Dendritic cell treated with granulocyte-macrophage colony-stimulating factor and Interleukin-4, amounts not matched to agents 40 ng/mL and 50 ng/mL, for 4 days (primary cell): ENCODE results near the gene MACROD2.

Experiments
- H3K27ac Mint-ChIP-seq: one replicate; pipeline ENCODE4 v1.8.0; 2022; ENCODE audit warnings: mild to moderate bottlenecking, mixed read lengths
- H3K27me3 Mint-ChIP-seq: one replicate; pipeline ENCODE4 v1.8.0; 2022; ENCODE audit warnings: mild to moderate bottlenecking, mixed read lengths
- H3K36me3 Mint-ChIP-seq: one replicate; pipeline ENCODE4 v1.8.0; 2022; ENCODE audit warnings: low read depth, mixed read lengths
- H3K4me1 Mint-ChIP-seq: one replicate; pipeline ENCODE4 v1.8.0; 2022; ENCODE audit warnings: low read depth, mixed read lengths
- H3K4me3 Mint-ChIP-seq: one replicate; pipeline ENCODE4 v1.8.0; 2022; ENCODE audit warnings: mild to moderate bottlenecking, moderate library complexity, mixed read lengths
- H3K9me3 Mint-ChIP-seq: one replicate; pipeline ENCODE4 v1.8.0; 2022; ENCODE audit warnings: mixed read lengths
- intact Hi-C: fragments of 100-400 bp; cut with micrococcal nuclease; formaldehyde crosslinking; loops from one replicate; pipeline ENCODE4 v1.15.0; 2022

MACROD2 gene

GRCh38 chr20:14889496-14890255 lies 894.4 kb downstream of the MACROD2 start:
- intact Hi-C loops, result no loop called here
- Mint-ChIP-seq H3K9me3 (peaks cover 40% of the 10 kb centered on the region), H3K27me3 (no peaks in the 10 kb centered on the region)

GRCh38 chr20:14890713-14891112 lies 895.4 kb downstream of the MACROD2 start:
- no peaks in the 10 kb centered on the region for H3K27me3 Mint-ChIP-seq
- no peaks in the 10 kb centered on the region for H3K4me1 Mint-ChIP-seq
- intact Hi-C loops, result no loop called here
- H3K36me3 Mint-ChIP-seq, result no peaks in the 10 kb centered on the region
- peaks cover 42% of the 10 kb centered on the region for H3K9me3 Mint-ChIP-seq
- no peak overlapping the region for H3K27ac Mint-ChIP-seq
- H3K4me3 Mint-ChIP-seq, result no peak overlapping the region

More at GRCh38 chr20:14889496-14890255, 894.4 kb downstream of the MACROD2 start:
- no peak overlapping the region for H3K27ac Mint-ChIP-seq
- no peak overlapping the region for H3K4me3 Mint-ChIP-seq
- no peaks in the 10 kb centered on the region for H3K36me3 Mint-ChIP-seq
- no peaks in the 10 kb centered on the region for H3K4me1 Mint-ChIP-seq

DNA sequence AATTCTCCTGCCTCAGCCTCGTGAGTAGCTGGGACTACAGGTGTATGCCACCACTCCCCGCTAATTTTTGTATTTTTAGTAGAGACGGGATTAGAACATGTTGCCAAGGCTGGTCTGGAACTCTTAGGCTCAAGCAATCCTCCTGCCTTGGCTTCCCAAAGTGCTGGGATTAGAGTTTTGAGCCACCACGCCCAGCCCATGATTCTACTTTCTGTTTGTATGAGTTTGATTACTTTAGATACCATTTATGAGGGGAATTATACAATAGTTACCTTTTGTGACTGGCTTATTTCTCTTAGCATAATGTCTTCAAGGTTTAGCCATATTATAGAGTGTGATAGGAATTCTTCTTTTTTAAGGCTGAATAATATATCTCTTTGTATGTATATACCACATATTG lies 897.5 kb downstream of the MACROD2 start:
- Mint-ChIP-seq H3K36me3 (no peaks in the 10 kb centered on the region), H3K4me3 (no peak overlapping the region), H3K27me3 (no peaks in the 10 kb centered on the region), H3K4me1 (no peaks in the 10 kb centered on the region), H3K27ac (no peak overlapping the region), H3K9me3 (peaks cover 34% of the 10 kb centered on the region)
- intact Hi-C loops, result no loop called here

DNA sequence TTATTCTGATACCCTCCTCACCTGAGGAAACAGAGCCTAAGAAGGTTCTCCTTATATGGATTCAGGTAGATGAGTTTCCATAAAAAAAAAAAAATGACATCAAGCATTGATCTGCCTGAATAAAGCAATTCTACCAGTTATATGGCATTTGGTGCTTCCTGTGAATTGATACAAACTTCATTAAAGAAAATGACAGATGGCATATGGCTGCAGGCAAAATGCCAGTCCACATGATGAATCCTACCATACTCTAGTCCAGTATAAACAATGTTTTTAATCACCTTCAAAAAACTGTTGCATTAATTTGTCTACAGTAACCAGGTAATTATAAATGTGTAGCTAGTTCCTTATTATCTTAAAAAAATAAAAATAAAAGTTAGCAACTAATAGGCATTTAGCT lies 901.3 kb downstream of the MACROD2 start:
- peaks cover 11% of the 10 kb centered on the region for H3K9me3 Mint-ChIP-seq
- no peak overlapping the region for H3K4me3 Mint-ChIP-seq
- no peaks in the 10 kb centered on the region for H3K27me3 Mint-ChIP-seq
- no peaks in the 10 kb centered on the region for H3K4me1 Mint-ChIP-seq
- intact Hi-C loops, result no loop called here
- no peak overlapping the region for H3K27ac Mint-ChIP-seq
- H3K36me3 Mint-ChIP-seq, result no peaks in the 10 kb centered on the region

- intact Hi-C loops, result no loop called here
- Mint-ChIP-seq H3K4me1 (peaks cover 3% of the 10 kb centered on the region), H3K27me3 (no peaks in the 10 kb centered on the region), H3K36me3 (no peaks in the 10 kb centered on the region), H3K27ac (no peak overlapping the region), H3K4me3 (no peak overlapping the region), H3K9me3 (peaks cover 11% of the 10 kb centered on the region)
These were observed 902.3 kb downstream of the MACROD2 start for GRCh38 chr20:14897608-14898007.

GRCh38 chr20:14902432-14903089 lies 907.2 kb downstream of the MACROD2 start:
- intact Hi-C loops, result no loop called here
- Mint-ChIP-seq H3K4me1 (peaks cover 6% of the 10 kb centered on the region), H3K27me3 (no peaks in the 10 kb centered on the region), H3K36me3 (no peaks in the 10 kb centered on the region), H3K4me3 (no peak overlapping the region), H3K9me3 (peaks cover 6% of the 10 kb centered on the region), H3K27ac (no peak overlapping the region)

DNA sequence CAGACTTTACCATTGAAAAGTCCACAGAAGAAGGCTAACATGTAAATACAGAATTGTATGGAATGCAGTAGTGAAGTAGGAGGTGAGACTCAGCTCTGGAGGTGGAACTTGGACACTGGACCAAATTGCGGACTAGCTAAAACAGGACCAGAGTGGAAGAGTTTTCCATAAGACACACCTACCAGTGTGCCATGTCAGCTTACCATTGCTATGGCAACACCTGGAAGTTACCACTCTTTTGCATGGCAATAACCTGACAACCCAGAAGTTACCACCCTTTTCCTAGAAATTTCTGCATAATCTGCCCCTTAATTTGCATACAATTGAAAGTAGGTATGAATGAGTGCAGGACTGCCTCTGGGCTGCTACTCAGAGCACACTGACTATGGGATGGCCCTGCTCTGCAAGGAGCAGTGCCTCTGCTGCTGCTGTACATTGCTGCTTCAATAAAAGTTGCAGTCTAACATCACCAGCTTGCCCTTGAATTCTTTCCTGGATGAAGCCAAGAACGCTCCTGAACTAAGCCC lies 911.7 kb downstream of the MACROD2 start:
- H3K27me3 Mint-ChIP-seq, result no peaks in the 10 kb centered on the region
- H3K36me3 Mint-ChIP-seq, result no peaks in the 10 kb centered on the region
- intact Hi-C loops, result no loop called here
- no peak overlapping the region for H3K4me3 Mint-ChIP-seq
- peaks cover 9% of the 10 kb centered on the region for H3K9me3 Mint-ChIP-seq
- no peak overlapping the region for H3K27ac Mint-ChIP-seq
- H3K4me1 Mint-ChIP-seq, result peaks cover 6% of the 10 kb centered on the region

DNA sequence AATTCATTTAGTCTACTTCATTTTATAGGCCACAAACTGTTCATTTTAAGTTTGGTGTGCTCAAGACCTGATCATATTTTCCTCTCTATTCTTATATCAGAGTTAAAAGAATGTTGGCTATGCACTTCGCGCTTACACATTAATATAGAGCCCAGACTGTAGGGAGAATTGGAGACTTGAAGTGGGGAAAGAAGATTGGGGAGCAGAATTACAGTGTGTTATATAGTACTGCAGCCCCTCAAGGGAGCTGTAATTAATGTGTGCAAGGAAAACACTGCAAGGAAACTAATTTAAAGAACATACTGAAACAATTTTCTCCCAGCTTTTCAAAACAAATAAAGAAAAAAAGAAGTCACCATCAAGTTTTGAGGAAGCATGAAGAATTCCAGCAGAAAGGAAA lies 914.8 kb downstream of the MACROD2 start:
- H3K27ac Mint-ChIP-seq, result no peak overlapping the region
- H3K27me3 Mint-ChIP-seq, result no peaks in the 10 kb centered on the region
- H3K4me3 Mint-ChIP-seq, result no peak overlapping the region
- intact Hi-C loops, result no loop called here
- H3K4me1 Mint-ChIP-seq, result no peaks in the 10 kb centered on the region
- no peaks in the 10 kb centered on the region for H3K36me3 Mint-ChIP-seq
- H3K9me3 Mint-ChIP-seq, result peaks cover 9% of the 10 kb centered on the region

DNA sequence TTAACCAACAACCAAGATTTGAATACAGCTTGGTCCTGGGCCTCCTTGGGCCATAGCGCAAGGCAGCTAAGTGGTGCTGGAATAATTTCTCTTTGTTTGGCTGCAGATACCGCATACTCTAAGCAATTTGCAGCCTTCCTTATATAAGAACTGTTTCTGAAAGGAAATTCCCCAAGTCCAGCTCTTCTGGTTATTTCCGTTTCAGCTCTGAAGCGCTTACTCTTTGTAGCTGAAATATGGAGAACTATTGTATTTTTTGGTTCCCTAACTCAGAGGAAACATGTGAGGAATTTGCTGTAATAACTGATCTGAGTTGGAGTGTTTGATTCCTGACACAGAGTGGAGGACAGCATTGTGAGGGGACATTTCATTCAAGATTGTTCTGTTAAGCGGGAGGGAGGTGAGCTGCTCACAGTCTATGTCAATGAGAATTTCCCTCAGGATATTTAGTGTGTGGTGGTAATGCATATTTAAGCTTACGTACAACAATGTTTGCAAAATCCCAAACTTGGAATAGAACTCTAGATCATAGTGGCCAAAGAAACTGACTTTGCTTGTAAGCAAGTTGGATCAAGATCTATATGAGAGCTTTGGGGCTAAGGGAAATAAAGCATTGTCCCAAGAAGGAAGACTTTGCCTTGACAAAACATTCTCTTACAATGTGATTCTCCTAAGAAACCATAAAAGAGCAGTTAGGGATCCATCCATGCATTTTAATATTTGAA lies 918.7 kb downstream of the MACROD2 start:
- Mint-ChIP-seq H3K4me3 (no peak overlapping the region), H3K27me3 (peaks cover 2% of the 10 kb centered on the region), H3K27ac (no peak overlapping the region), H3K9me3 (no peaks in the 10 kb centered on the region), H3K36me3 (no peaks in the 10 kb centered on the region), H3K4me1 (no peaks in the 10 kb centered on the region)
- intact Hi-C loops, result no loop called here

GRCh38 chr20:14914633-14915032 lies 919.3 kb downstream of the MACROD2 start:
- Mint-ChIP-seq H3K4me3 (no peak overlapping the region), H3K27me3 (peaks cover 2% of the 10 kb centered on the region), H3K36me3 (no peaks in the 10 kb centered on the region), H3K4me1 (no peaks in the 10 kb centered on the region), H3K27ac (no peak overlapping the region), H3K9me3 (no peaks in the 10 kb centered on the region)
- intact Hi-C loops, result no loop called here

DNA sequence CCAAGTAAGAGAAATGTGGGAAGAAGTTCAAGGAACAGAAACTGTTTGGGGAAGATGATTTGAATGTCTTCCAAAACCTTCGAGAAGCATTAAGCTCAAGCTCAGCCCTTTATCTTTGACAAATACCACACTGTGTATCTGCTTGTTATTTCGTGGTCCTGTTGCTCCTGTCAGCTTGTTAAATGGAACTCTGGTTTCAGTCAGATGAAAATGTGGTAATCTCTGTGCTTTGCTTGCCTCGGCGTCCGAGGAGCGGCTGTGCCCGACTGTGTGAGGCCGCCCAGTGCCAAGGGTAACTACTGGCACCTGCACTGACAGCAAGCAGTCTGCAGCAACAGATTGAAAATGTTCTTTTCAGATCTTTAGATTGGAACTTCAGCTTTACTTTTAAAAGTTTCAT lies 920.0 kb downstream of the MACROD2 start:
- H3K4me3 Mint-ChIP-seq, result no peak overlapping the region
- H3K27me3 Mint-ChIP-seq, result peaks cover 2% of the 10 kb centered on the region
- intact Hi-C loops, result no loop called here
- no peak overlapping the region for H3K27ac Mint-ChIP-seq
- no peaks in the 10 kb centered on the region for H3K4me1 Mint-ChIP-seq
- no peaks in the 10 kb centered on the region for H3K36me3 Mint-ChIP-seq
- H3K9me3 Mint-ChIP-seq, result no peaks in the 10 kb centered on the region

GRCh38 chr20:14916360-14916920 lies 921.1 kb downstream of the MACROD2 start:
- H3K4me3 Mint-ChIP-seq, result no peak overlapping the region
- no peaks in the 10 kb centered on the region for H3K9me3 Mint-ChIP-seq
- no peaks in the 10 kb centered on the region for H3K4me1 Mint-ChIP-seq
- H3K27ac Mint-ChIP-seq, result no peak overlapping the region
- intact Hi-C loops, result no loop called here
- no peaks in the 10 kb centered on the region for H3K36me3 Mint-ChIP-seq
- H3K27me3 Mint-ChIP-seq, result peaks cover 2% of the 10 kb centered on the region

DNA sequence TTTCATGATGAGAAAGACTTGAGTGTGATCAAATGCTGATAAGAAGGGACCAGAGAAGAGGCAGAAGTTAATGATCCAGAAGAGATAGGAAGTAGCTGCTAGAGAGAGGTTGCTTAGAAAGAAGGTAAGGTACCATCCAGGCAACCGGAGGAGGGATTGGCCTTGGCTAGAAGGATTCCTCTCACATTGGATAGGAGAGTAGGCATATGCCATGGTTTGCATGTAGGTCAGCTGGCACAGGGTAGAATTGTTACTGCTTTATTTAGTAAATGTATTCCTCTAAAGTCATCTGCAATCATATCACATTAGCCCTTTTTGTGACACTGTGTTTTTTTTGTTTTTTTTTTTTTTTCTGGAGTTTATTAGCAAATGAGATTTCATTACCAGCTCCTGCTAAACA lies 923.0 kb downstream of the MACROD2 start:
- Mint-ChIP-seq H3K27me3 (peaks cover 2% of the 10 kb centered on the region), H3K36me3 (no peaks in the 10 kb centered on the region), H3K27ac (no peak overlapping the region), H3K4me1 (no peaks in the 10 kb centered on the region), H3K9me3 (peaks cover 4% of the 10 kb centered on the region), H3K4me3 (no peak overlapping the region)
- intact Hi-C loops, result no loop called here

- H3K27me3 Mint-ChIP-seq, result peaks cover 2% of the 10 kb centered on the region
- H3K36me3 Mint-ChIP-seq, result no peaks in the 10 kb centered on the region
- no peak overlapping the region for H3K27ac Mint-ChIP-seq
- H3K9me3 Mint-ChIP-seq, result peaks cover 6% of the 10 kb centered on the region
- intact Hi-C loops, result no loop called here
- no peak overlapping the region for H3K4me3 Mint-ChIP-seq
- H3K4me1 Mint-ChIP-seq, result no peaks in the 10 kb centered on the region
These were observed 923.7 kb downstream of the MACROD2 start for GRCh38 chr20:14918976-14919375.
